ENCODE measurements around the gene CYS1. TPM values are rescaled to one million over a fixed set of nuclear protein-coding genes. Genes with fewer than 3 reads are reported as not detected.
"Not testable (repeated sequence)": the region's sequence is repeated elsewhere in the genome, so short reads cannot be mapped to it uniquely, and the experiment has no call there.

CYS1 gene
- polyA plus RNA-seq, 4 donors = 0.54 to 14.8 (median 0.76) TPM; not detected in 1

DNA sequence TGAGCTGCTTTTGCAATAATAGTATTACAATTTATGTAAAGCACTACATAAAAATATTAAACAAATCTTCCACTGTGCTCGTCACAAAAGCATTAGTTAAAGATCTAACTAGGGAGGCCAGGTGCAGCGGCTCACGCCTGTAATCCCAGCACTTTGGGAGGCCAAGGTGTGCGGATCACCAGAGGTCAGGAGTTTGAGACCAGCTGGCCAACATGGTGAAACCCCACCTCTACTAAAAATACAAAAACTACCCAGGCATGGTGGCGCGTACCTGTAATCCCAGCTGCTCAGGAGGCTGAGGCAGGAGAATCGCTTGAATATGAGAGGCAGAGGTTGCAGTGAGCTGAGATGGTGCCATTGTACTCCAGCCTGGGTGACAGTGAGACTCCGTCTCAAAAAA, 49.4 kb downstream of the CYS1 start:
- 57 to 81% (median 79%) methylated on average over 8 of the region's 8 CpGs for WGBS, 3 donors
- DNase-seq; FAIRE-seq; H3K36me3 ChIP-seq (ENCODE audit: control insufficient read depth in 3 of 3, insufficient read depth in 2 of 3, low read depth in 1 of 3, low read length in 3 of 3); H3K9me3 ChIP-seq (ENCODE audit: control insufficient read depth in 2 of 2, insufficient read depth in 1 of 2, low read depth in 1 of 2, low read length in 1 of 2); H3K27me3 ChIP-seq (ENCODE audit: control insufficient read depth in 3 of 3, insufficient read depth in 3 of 3, low read length in 3 of 3): not testable (repeated sequence)
- H3K4me3 ChIP-seq (ENCODE audit: low read depth in 1 of 3, low read length in 3 of 3) = peak overlapping the region in 1 of 3 donors; percentile 37
- peak overlapping the region in 1 of 3 donors; percentile 58 for H3K27ac ChIP-seq (ENCODE audit: low read depth in 1 of 3, low read length in 2 of 3)
- H3K4me1 ChIP-seq (ENCODE audit: control insufficient read depth in 3 of 3, insufficient read depth in 2 of 3, low read depth in 1 of 3, low read length in 2 of 3) = peaks cover 0 to 21% (median 0%) of the 10 kb centered on the region in 3 donors

DNA sequence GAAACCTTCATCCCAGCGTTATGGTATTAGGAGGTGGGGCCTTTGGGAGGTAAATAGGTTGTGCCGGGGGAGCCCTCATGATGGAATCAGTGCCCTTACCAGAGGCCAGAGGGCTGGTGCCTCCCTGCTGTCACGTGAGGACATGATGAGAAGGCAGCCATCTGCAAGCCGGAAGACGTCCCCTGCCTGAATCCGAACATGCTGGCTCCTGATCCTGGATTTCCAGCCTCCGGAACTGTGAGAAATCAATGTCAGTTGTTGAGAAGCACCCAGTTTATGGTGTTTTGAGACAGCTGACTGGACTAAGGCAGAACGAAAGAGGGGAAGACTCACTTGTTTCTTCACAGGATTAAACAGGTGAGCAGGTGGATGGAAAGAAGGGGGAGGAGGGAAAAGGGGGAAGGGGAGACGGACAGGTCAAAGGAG, 49.9 kb downstream of the CYS1 start:
- 14 to 51% (median 38%) methylated on average over 9 of the region's 9 CpGs for WGBS, 3 donors
- Histone ChIP-seq H3K36me3 (ENCODE audit: control insufficient read depth in 3 of 3, insufficient read depth in 2 of 3, low read depth in 1 of 3, low read length in 3 of 3) (no peaks in the 10 kb centered on the region), H3K9me3 (ENCODE audit: control insufficient read depth in 2 of 2, insufficient read depth in 1 of 2, low read depth in 1 of 2, low read length in 1 of 2) (peaks cover 0 to 4% of the 10 kb centered on the region in 2 donors), H3K27ac (ENCODE audit: low read depth in 1 of 3, low read length in 2 of 3) (peak overlapping the region in 1 of 3 donors; percentile 58), H3K4me3 (ENCODE audit: low read depth in 1 of 3, low read length in 3 of 3) (peak overlapping the region in 1 of 3 donors; percentile 37), H3K4me1 (ENCODE audit: control insufficient read depth in 3 of 3, insufficient read depth in 2 of 3, low read depth in 1 of 3, low read length in 2 of 3) (peaks cover 0 to 21% (median 0%) of the 10 kb centered on the region in 3 donors), H3K27me3 (ENCODE audit: control insufficient read depth in 3 of 3, insufficient read depth in 3 of 3, low read length in 3 of 3) (no peaks in the 10 kb centered on the region)
- FAIRE-seq (no peak), DNase-seq (peak; percentile 49 to 87)

DNA sequence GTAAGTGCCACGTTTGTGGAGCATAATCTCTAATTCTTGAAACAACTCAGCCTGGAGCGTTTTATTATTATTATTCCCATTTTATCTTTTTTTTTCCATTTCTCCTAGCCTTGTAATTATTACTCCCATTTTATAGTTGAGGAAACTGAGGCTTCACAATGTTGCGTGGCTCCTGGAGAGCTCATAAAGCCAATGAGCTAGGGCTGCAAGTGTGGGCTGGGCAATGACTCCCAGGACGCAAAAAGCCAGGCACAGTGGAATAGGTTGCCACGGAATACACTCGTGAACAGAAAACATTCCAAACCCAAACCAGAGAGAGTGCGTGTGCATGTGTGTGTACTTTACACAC, 50.4 kb downstream of the CYS1 start:
- WGBS, 3 donors = 71 to 80% (median 72%) methylated on average over 7 of the region's 7 CpGs
- no peaks in the 10 kb centered on the region for H3K27me3 ChIP-seq (ENCODE audit: control insufficient read depth in 3 of 3, insufficient read depth in 3 of 3, low read length in 3 of 3)
- peaks cover 0 to 21% (median 0%) of the 10 kb centered on the region in 3 donors for H3K4me1 ChIP-seq (ENCODE audit: control insufficient read depth in 3 of 3, insufficient read depth in 2 of 3, low read depth in 1 of 3, low read length in 2 of 3)
- no peak for DNase-seq
- peaks cover 0 to 4% of the 10 kb centered on the region in 2 donors for H3K9me3 ChIP-seq (ENCODE audit: control insufficient read depth in 2 of 2, insufficient read depth in 1 of 2, low read depth in 1 of 2, low read length in 1 of 2)
- peak overlapping the region in 1 of 3 donors; percentile 58 for H3K27ac ChIP-seq (ENCODE audit: low read depth in 1 of 3, low read length in 2 of 3)
- no peak overlapping the region for H3K4me3 ChIP-seq (ENCODE audit: low read depth in 1 of 3, low read length in 3 of 3)
- no peaks in the 10 kb centered on the region for H3K36me3 ChIP-seq (ENCODE audit: control insufficient read depth in 3 of 3, insufficient read depth in 2 of 3, low read depth in 1 of 3, low read length in 3 of 3)
- FAIRE-seq = no peak

DNA sequence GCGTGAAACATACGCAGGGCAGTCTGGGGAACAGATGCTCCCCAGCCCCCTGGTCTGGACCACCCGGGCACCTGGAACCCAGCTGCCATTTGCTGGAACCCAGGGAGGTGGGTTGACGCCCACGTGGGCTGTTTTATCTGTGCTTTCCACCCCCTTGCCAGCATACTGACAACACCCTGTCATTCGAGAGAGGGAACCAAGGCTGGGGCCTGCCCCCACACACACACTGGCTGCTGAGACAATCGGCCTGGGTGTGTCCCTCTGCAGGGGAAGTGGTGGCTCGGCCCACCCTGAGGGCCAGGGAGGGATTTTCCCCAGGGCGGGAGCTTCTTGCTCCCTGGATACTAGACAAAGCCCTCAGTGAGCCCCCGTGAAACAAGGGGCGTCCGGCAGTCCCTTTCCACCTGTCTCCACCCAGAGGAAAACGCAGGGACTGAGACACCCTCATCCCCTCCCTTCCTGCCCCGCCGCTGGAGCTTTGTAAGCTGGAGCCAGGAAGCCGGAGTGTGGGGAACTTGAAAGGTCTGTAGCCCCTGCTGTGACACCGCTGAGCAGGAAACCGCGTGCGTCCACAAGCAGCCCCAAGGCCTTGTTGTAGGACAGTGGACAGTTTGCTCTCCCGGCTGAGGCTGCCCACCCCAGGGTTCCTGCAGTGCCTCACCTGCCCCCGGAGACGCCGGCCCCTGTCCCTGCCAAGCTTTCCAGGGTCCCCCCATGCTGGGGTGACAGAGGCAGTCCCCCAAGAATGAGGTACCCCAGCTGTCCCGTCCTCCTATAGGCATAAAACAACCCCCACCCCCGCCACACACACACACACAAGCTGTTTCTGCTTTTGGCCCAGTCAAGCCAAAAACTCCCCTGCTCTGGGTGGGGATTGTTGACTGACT, 51.0 kb downstream of the CYS1 start:
- H3K27ac ChIP-seq (ENCODE audit: low read depth in 1 of 3, low read length in 2 of 3) = peak overlapping the region in 2 of 3 donors; percentile 36 to 58
- H3K27me3 ChIP-seq (ENCODE audit: control insufficient read depth in 3 of 3, insufficient read depth in 3 of 3, low read length in 3 of 3) = no peaks in the 10 kb centered on the region
- H3K9me3 ChIP-seq (ENCODE audit: control insufficient read depth in 2 of 2, insufficient read depth in 1 of 2, low read depth in 1 of 2, low read length in 1 of 2) = peaks cover 0 to 4% of the 10 kb centered on the region in 2 donors
- peak overlapping the region in 1 of 3 donors; percentile 9 for H3K4me3 ChIP-seq (ENCODE audit: low read depth in 1 of 3, low read length in 3 of 3)
- H3K36me3 ChIP-seq (ENCODE audit: control insufficient read depth in 3 of 3, insufficient read depth in 2 of 3, low read depth in 1 of 3, low read length in 3 of 3) = no peaks in the 10 kb centered on the region
- FAIRE-seq (no peak), DNase-seq (peak in 1 of 2 donors; percentile 76)
- 39 to 76% (median 53%) methylated on average over 25 to 26 of the region's 26 CpGs for WGBS, 3 donors
- peaks cover 0 to 21% (median 0%) of the 10 kb centered on the region in 3 donors for H3K4me1 ChIP-seq (ENCODE audit: control insufficient read depth in 3 of 3, insufficient read depth in 2 of 3, low read depth in 1 of 3, low read length in 2 of 3)

DNA sequence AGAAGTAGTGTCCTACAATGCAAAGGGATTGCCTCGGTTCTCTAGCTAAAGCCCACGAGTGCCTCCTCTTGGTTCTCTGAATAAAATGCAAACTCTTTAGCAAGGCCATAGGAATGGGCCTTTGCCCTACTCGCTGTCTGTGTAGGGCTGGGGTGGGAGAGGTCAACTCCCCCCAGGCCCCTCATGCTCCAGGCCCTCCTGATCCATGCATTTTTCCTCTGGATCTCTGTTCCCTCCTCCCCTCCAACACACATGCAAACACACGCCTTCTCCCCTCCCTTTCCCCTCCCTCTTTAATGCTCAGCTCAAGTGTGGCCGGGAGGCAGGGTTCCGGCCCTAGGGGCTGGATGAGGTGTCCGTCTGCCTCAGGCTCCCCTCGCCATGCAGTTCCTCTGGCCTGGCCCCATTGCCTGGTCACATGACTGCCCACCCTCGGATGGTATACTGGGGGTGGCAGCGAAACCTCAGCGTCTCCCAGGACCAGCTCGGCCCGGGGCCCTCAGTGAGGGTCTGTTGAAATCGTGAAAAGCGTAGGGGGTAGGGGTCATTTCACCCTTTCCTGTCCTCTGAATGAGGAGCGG, 51.7 kb downstream of the CYS1 start:
- no peaks in the 10 kb centered on the region for H3K27me3 ChIP-seq (ENCODE audit: control insufficient read depth in 3 of 3, insufficient read depth in 3 of 3, low read length in 3 of 3)
- peak overlapping the region in 1 of 3 donors; percentile 8 for H3K27ac ChIP-seq (ENCODE audit: low read depth in 1 of 3, low read length in 2 of 3)
- H3K36me3 ChIP-seq (ENCODE audit: control insufficient read depth in 3 of 3, insufficient read depth in 2 of 3, low read depth in 1 of 3, low read length in 3 of 3) = no peaks in the 10 kb centered on the region

DNA sequence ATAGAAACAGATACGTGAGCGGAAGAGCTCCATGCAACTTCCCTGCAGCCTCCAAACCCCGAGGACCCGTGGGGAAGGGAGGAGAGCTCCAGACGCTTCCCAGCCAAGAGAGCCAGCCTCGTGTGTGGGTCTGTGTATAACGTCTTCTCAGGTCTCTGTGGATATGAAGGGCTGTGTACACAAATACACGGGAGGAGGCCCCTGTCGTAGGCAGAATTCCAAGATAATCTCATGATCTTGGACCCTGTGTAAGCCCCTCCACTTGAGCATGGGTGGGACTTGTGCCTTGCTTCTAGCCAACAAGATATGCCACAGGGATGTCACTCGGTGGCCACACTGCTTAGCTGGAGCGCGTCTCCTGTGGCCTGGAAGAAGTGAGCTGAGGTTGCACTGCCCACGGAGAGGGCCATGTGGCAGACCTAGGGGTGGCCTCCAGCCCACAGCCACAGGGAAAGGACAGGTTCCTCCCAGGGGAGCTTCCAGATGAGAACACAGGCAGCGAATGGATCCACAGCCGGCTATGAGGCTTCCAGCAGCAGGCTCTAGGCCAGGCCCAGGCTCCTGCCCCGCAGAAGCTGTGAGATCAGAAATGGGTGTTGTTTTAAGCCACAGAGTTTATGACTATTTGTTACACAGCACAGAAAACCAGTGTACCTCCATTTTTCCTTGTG, 52.4 kb downstream of the CYS1 start:
- 87 to 94% (median 89%) methylated on average over 16 of the region's 16 CpGs for WGBS, 3 donors
- H3K27ac ChIP-seq (ENCODE audit: low read depth in 1 of 3, low read length in 2 of 3) = no peak overlapping the region
- DNase-seq = no peak
- FAIRE-seq = no peak
- no peak overlapping the region for H3K4me3 ChIP-seq (ENCODE audit: low read depth in 1 of 3, low read length in 3 of 3)
- peaks cover 0 to 31% (median 1%) of the 10 kb centered on the region in 3 donors for H3K4me1 ChIP-seq (ENCODE audit: control insufficient read depth in 3 of 3, insufficient read depth in 2 of 3, low read depth in 1 of 3, low read length in 2 of 3)
- peaks cover 0 to 4% of the 10 kb centered on the region in 2 donors for H3K9me3 ChIP-seq (ENCODE audit: control insufficient read depth in 2 of 2, insufficient read depth in 1 of 2, low read depth in 1 of 2, low read length in 1 of 2)
- no peaks in the 10 kb centered on the region for H3K36me3 ChIP-seq (ENCODE audit: control insufficient read depth in 3 of 3, insufficient read depth in 2 of 3, low read depth in 1 of 3, low read length in 3 of 3)
- peaks cover 0 to 2% (median 0%) of the 10 kb centered on the region in 3 donors for H3K27me3 ChIP-seq (ENCODE audit: control insufficient read depth in 3 of 3, insufficient read depth in 3 of 3, low read length in 3 of 3)

More for the DNA sequence above, 51.7 kb downstream of the CYS1 start:
- peaks cover 0 to 4% of the 10 kb centered on the region in 2 donors for H3K9me3 ChIP-seq (ENCODE audit: control insufficient read depth in 2 of 2, insufficient read depth in 1 of 2, low read depth in 1 of 2, low read length in 1 of 2)
- 87 to 89% (median 88%) methylated on average over 16 of the region's 16 CpGs for WGBS, 3 donors
- FAIRE-seq (no peak), DNase-seq (peak in 1 of 2 donors; percentile 25)
- H3K4me3 ChIP-seq (ENCODE audit: low read depth in 1 of 3, low read length in 3 of 3) = no peak overlapping the region
- peaks cover 0 to 24% (median 0%) of the 10 kb centered on the region in 3 donors for H3K4me1 ChIP-seq (ENCODE audit: control insufficient read depth in 3 of 3, insufficient read depth in 2 of 3, low read depth in 1 of 3, low read length in 2 of 3)

DNA sequence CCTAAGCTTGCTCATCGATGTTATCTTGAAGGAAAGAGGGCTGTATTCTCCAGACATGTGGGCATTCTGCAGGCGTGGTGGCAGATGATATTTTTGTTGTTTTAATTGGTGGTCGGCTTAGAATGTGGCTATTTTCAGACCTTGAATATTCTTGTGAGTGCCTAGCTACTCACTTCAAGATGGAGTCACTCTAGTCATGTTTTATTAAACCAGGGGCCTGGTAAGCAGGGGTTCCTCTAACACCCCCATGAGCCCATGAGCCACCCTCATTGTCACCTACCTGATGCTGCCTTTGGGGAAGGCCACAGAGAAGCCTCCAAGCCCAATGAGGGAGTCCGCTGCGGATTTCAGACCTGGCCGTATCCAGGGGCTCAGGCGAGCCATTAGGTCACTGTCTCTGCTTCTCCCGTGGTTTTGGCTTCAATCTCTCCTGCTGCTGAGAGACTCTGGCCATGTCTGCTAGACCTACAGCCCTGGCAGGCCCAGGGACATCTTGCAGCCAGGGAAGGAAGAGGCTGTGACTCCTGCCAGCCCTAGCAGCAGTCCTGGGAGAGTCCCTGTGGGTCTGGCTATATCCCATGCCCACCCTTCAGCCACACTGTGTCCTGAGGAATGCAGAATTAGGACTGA, 53.2 kb downstream of the CYS1 start:
- H3K9me3 ChIP-seq (ENCODE audit: control insufficient read depth in 2 of 2, insufficient read depth in 1 of 2, low read depth in 1 of 2, low read length in 1 of 2) = peaks cover 0 to 4% of the 10 kb centered on the region in 2 donors
- DNase-seq (no peak), FAIRE-seq (no peak)
- H3K4me3 ChIP-seq (ENCODE audit: low read depth in 1 of 3, low read length in 3 of 3) = no peak overlapping the region
- H3K4me1 ChIP-seq (ENCODE audit: control insufficient read depth in 3 of 3, insufficient read depth in 2 of 3, low read depth in 1 of 3, low read length in 2 of 3) = peaks cover 0 to 38% (median 2%) of the 10 kb centered on the region in 3 donors
- H3K36me3 ChIP-seq (ENCODE audit: control insufficient read depth in 3 of 3, insufficient read depth in 2 of 3, low read depth in 1 of 3, low read length in 3 of 3) = no peaks in the 10 kb centered on the region
- WGBS, 3 donors = 74 to 81% (median 77%) methylated on average over 8 of the region's 8 CpGs
- H3K27me3 ChIP-seq (ENCODE audit: control insufficient read depth in 3 of 3, insufficient read depth in 3 of 3, low read length in 3 of 3) = peaks cover 0 to 2% (median 0%) of the 10 kb centered on the region in 3 donors
- H3K27ac ChIP-seq (ENCODE audit: low read depth in 1 of 3, low read length in 2 of 3) = no peak overlapping the region
